GM19193 (cell line): ENCODE results near the gene ARSK.

Experiments
- POLR2A ChIP-seq: IDR thresholded peaks from 4 replicates; pipeline ENCODE4 v1.6.1; 2011; ENCODE audit not compliant: insufficient read depth, insufficient read length; ENCODE audit errors: extremely low read depth

The ARSK gene

GRCh38 chr5:95554647-95555548 lies at the start of gene ARSK, which contains the start of gene SKIC3:
Gene ARSK, plus strand, starts transcription at chr5:95555101. Its CDS starts 178 bp downstream, at chr5:95555279.
Gene SKIC3, minus strand, starts transcription at chr5:95554977. Its CDS starts 7,827 bp downstream, at chr5:95547150.
- peak; percentile 64 for TF ChIP-seq POLR2A

DNA sequence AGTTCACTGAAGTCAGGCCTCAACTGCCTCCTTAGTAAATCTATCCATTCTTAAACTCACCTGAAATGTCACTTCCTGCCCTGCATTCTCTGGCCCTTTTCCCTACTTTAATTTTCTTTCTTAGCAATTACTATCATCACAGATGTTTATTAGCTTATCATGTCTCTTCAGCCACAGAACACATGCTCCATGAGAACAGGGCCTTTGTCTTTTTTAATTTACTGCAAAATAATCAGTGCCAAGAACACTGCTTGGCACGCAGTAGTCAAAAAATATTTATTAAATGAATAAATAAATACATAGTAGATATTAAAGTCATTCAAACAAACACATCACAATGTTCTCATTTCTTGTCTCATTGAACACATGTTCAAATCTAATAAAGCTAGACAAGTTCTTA lies 46.4 kb upstream of the ARSK start:
- no peak for TF ChIP-seq POLR2A

- TF ChIP-seq POLR2A: no peak
Measured at GRCh38 chr5:95511606-95512005, 43.3 kb upstream of the ARSK start.

DNA sequence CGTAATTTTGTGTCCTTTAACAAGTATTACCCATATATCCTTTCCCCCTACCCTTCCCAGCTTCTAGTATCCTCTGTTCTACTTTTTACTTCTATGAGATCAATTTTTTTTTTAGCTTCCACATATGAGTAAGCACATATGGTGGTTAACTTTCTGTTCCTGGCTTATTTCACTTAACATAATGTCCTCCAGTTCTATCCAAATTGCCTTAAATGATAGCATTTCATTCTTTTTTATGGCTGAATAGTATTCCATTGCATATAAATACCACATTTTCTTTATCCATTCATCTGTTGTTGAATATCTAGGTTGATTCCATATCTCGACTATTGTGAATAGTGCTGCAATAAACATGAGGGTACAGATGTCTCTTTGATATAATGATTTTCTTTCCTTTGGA lies 36.5 kb upstream of the ARSK start:
- TF ChIP-seq POLR2A: no peak

DNA sequence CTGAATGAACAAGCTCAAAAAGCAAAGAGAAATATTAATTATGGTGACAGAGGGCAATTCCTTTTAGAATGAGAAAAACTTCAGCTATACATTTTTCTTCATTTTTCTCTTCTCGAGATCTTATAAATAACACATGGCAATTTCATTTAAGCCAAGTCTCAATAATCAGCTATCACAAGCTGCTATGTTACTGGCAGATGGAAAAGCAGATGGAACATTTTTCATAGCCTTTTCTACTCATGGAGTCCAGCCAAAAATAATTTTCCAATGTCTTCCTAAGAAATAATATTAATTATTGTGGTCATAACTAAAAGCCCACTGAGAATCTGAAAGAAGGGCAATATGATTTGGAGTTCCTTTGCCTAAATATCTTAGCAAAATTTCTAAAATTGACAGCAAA lies 35.8 kb upstream of the ARSK start:
- TF ChIP-seq POLR2A: no peak

DNA sequence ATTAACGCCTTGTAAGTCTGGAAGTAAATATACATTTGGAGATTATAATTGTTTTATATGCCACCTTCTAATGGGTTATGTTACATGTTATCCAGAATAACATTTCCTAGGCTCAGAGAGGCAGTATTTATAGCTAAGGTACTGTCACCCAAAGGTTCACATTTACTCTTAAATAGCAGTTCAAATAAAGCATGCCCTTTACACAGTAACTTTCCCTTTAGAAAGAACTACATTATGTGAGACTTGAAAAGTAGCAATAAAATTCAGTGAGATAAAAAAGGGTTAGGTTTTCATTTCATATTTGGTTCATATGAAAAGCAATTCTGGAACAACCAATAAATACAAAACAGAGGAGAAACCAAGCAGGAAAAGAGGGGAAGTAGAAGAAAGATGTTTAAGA lies 35.2 kb upstream of the ARSK start:
- no peak for TF ChIP-seq POLR2A

GRCh38 chr5:95520206-95520605 lies 34.7 kb upstream of the ARSK start:
- no peak for TF ChIP-seq POLR2A

- TF ChIP-seq POLR2A: no peak
Measured at GRCh38 chr5:95524423-95524822, 30.5 kb upstream of the ARSK start.

DNA sequence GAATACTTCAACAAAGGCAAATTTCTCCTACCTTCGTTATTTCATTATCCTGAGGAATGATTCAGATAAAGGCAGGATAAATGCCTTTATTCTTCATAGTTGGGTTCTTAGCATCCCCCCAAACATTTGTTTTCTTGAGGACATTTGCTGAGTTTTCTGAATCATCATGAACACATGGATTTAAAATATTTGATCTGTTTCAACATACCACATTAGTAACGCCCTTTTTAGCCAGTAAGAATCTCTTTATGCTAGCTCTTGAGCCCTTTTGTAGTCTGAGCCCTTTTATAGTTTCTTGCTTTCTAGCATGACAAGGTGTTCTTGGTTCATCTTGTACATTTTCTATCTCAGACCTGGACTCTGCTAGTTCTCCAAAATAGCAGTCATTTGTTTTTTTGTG lies 28.0 kb upstream of the ARSK start:
- no peak for TF ChIP-seq POLR2A

- no peak for TF ChIP-seq POLR2A
Measured at GRCh38 chr5:95528565-95528964, 26.3 kb upstream of the ARSK start.

DNA sequence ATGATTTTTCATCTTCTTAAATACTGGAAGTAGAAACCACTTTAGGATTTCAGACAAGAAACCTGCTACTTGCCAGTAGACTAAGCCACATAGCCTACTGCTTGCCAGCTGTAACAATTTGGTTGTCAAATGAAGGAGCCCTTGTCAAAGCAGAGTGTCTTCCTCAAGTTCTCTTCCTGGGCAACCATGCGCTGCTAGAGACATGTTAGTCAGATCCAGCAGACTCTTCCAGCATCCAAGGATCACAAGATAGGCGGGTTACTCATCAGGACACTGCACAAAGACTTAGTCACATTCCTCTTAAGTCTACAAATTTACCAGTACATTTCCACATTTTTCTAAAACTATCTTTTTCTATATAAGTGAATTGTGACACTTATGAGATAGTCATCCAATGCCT lies 24.5 kb upstream of the ARSK start:
- no peak for TF ChIP-seq POLR2A

- no peak for TF ChIP-seq POLR2A
Measured at GRCh38 chr5:95531491-95531890, 23.4 kb upstream of the ARSK start.

GRCh38 chr5:95532415-95532814 lies 22.5 kb upstream of the ARSK start:
- TF ChIP-seq POLR2A: no peak

- no peak for TF ChIP-seq POLR2A
Measured at GRCh38 chr5:95533106-95533505, 21.8 kb upstream of the ARSK start.

GRCh38 chr5:95533761-95534160 lies 21.1 kb upstream of the ARSK start:
- no peak for TF ChIP-seq POLR2A

- TF ChIP-seq POLR2A: no peak
Measured at GRCh38 chr5:95537501-95537900, 17.4 kb upstream of the ARSK start.
